H9 (cell line): Measurements from ENCODE around the gene C1orf122. TPM values are rescaled to one million over a fixed set of nuclear protein-coding genes. Genes with fewer than 3 reads are reported as not detected.

Experiments
- DNase-seq: peaks from one replicate; pipeline ENCODE4 v3.0.0-alpha.2; 2017
- H2AFZ ChIP-seq: one replicate; pipeline ENCODE4 v1.6.1; 2013; ENCODE audit warnings: mild to moderate bottlenecking, low read length, control low read depth, moderate library complexity
- H2AK5ac ChIP-seq: 2 replicates; pipeline ENCODE4 v1.6.1; 2013; ENCODE audit warnings: low read length, control low read depth, mixed read lengths; ENCODE audit not compliant: insufficient read length
- H2BK120ac ChIP-seq: one replicate; pipeline ENCODE4 v1.6.1; 2013; ENCODE audit warnings: low read depth, mild to moderate bottlenecking, low read length, control low read depth, inconsistent platforms; ENCODE audit not compliant: poor library complexity, severe bottlenecking
- H2BK12ac ChIP-seq: 2 replicates; pipeline ENCODE4 v1.6.1; 2013; ENCODE audit warnings: low read length, control low read depth, mixed read lengths, low read depth; ENCODE audit not compliant: insufficient read length
- H2BK15ac ChIP-seq: 2 replicates; pipeline ENCODE4 v1.6.1; 2013; ENCODE audit warnings: low read depth, low read length, control low read depth
- H2BK20ac ChIP-seq: one replicate; pipeline ENCODE4 v1.6.1; 2013; ENCODE audit warnings: low read depth, mild to moderate bottlenecking, low read length, control low read depth, inconsistent platforms; ENCODE audit not compliant: poor library complexity, severe bottlenecking
- H2BK5ac ChIP-seq: 2 replicates; pipeline ENCODE4 v1.6.1; 2013; ENCODE audit warnings: low read length, control low read depth, mixed read lengths; ENCODE audit not compliant: insufficient read length
- H3K14ac ChIP-seq: 2 replicates; pipeline ENCODE4 v1.6.1; 2013; ENCODE audit warnings: low read length, control low read depth; ENCODE audit not compliant: insufficient read depth
- H3K18ac ChIP-seq: 2 replicates; pipeline ENCODE4 v1.6.1; 2013; ENCODE audit warnings: low read depth, mild to moderate bottlenecking, mixed read lengths, low read length, control low read depth; ENCODE audit not compliant: insufficient read length
- H3K23ac ChIP-seq: 2 replicates; pipeline ENCODE4 v1.6.1; 2013; ENCODE audit warnings: low read length, control low read depth, mixed read lengths, low read depth; ENCODE audit not compliant: insufficient read length
- H3K23me2 ChIP-seq: 2 replicates; pipeline ENCODE4 v1.6.1; 2013; ENCODE audit warnings: low read depth, mild to moderate bottlenecking, mixed read lengths, low read length, control low read depth; ENCODE audit not compliant: insufficient read length, poor library complexity, severe bottlenecking
- H3K27ac ChIP-seq: 2 replicates; pipeline ENCODE4 v1.5.1; 2013; ENCODE audit warnings: low read length, control low read depth, mixed read lengths, low read depth; ENCODE audit not compliant: insufficient read length
- H3K27me3 ChIP-seq: 2 replicates; pipeline ENCODE4 v1.6.1; 2013; ENCODE audit warnings: low read length, control low read depth, inconsistent platforms; ENCODE audit not compliant: insufficient read depth
- H3K4ac ChIP-seq: 2 replicates; pipeline ENCODE4 v1.6.1; 2013; ENCODE audit warnings: low read depth, mild to moderate bottlenecking, control low read depth, inconsistent platforms, low read length, moderate library complexity
- H3K4me1 ChIP-seq: 2 replicates; pipeline ENCODE4 v1.6.1; 2013; ENCODE audit warnings: low read length, control low read depth, inconsistent platforms; ENCODE audit not compliant: insufficient read depth
- H3K4me2 ChIP-seq: 2 replicates; pipeline ENCODE4 v1.6.1; 2013; ENCODE audit warnings: low read length, control low read depth, mixed read lengths; ENCODE audit not compliant: insufficient read length, insufficient read depth
- H3K56ac ChIP-seq: 2 replicates; pipeline ENCODE4 v1.6.1; 2013; ENCODE audit warnings: low read depth, mild to moderate bottlenecking, mixed read lengths, low read length, control low read depth; ENCODE audit not compliant: insufficient read length
- H3K79me1 ChIP-seq: 2 replicates; pipeline ENCODE4 v1.6.1; 2013; ENCODE audit warnings: low read depth, mild to moderate bottlenecking, moderate library complexity, low read length, control low read depth, inconsistent platforms; ENCODE audit not compliant: insufficient read depth, poor library complexity, severe bottlenecking
- H3K79me2 ChIP-seq: 2 replicates; pipeline ENCODE4 v1.6.1; 2013; ENCODE audit warnings: low read length, control low read depth, inconsistent platforms; ENCODE audit not compliant: insufficient read depth
- H3K9ac ChIP-seq: 2 replicates; pipeline ENCODE4 v1.6.1; 2013; ENCODE audit warnings: low read length, control low read depth, mixed read lengths; ENCODE audit not compliant: insufficient read length; ENCODE audit errors: extremely low read depth
- H3K9me3 ChIP-seq: one replicate; pipeline ENCODE4 v1.6.1; 2013; ENCODE audit warnings: low read depth, low read length, inconsistent platforms; ENCODE audit not compliant: control insufficient read depth
- H3T11ph ChIP-seq: one replicate; pipeline ENCODE4 v1.6.1; 2013; ENCODE audit warnings: mild to moderate bottlenecking, low read length, control low read depth, inconsistent platforms
- H4K20me1 ChIP-seq: one replicate; pipeline ENCODE4 v1.6.1; 2013; ENCODE audit not compliant: control insufficient read depth, insufficient read length, insufficient read depth
- H4K5ac ChIP-seq: 2 replicates; pipeline ENCODE4 v1.6.1; 2013; ENCODE audit warnings: low read depth, mild to moderate bottlenecking, mixed read lengths, low read length, control low read depth; ENCODE audit not compliant: insufficient read length
- H4K8ac ChIP-seq: replicated peaks from 2 replicates; pipeline ENCODE4 v1.6.1; 2013; ENCODE audit warnings: low read length, control low read depth, mixed read lengths, low read depth; ENCODE audit not compliant: insufficient read length
- H4K91ac ChIP-seq: 2 replicates; pipeline ENCODE4 v1.6.1; 2013; ENCODE audit warnings: low read depth, mild to moderate bottlenecking, moderate library complexity, mixed read lengths, low read length, control low read depth; ENCODE audit not compliant: insufficient read length
- H3K27ac Mint-ChIP-seq, 3 experiments: 2 replicates in 2 of 3; 3 replicates in 1 of 3; pipeline ENCODE4 v1.8.0; 2020 to 2021; ENCODE audit warnings: mixed read lengths in 3 of 3, mild to moderate bottlenecking in 1 of 3, moderate library complexity in 1 of 3
- H3K27me3 Mint-ChIP-seq: 2 replicates; pipeline ENCODE4 v1.8.0; 2021; ENCODE audit warnings: low read depth, mild to moderate bottlenecking, moderate library complexity, mixed read lengths
- H3K36me3 Mint-ChIP-seq, 3 experiments: 2 replicates in 2 of 3; 3 replicates in 1 of 3; pipeline ENCODE4 v1.8.0; 2020 to 2021; ENCODE audit warnings: low read depth in 3 of 3, mixed read lengths in 3 of 3; ENCODE audit not compliant: insufficient read depth in 1 of 3
- H3K4me1 Mint-ChIP-seq, 2 experiments: 2 replicates each; pipeline ENCODE4 v1.8.0; 2020; ENCODE audit warnings: mixed read lengths in 2 of 2
- H3K4me3 Mint-ChIP-seq, 2 experiments: 2 replicates in 1 of 2; 3 replicates in 1 of 2; pipeline ENCODE4 v1.8.0; 2020 to 2021; ENCODE audit warnings: mild to moderate bottlenecking in 2 of 2, mixed read lengths in 2 of 2, moderate library complexity in 1 of 2
- H3K9me3 Mint-ChIP-seq, 2 experiments: 2 replicates in 1 of 2; 3 replicates in 1 of 2; pipeline ENCODE4 v1.8.0; 2020; ENCODE audit warnings: mild to moderate bottlenecking in 2 of 2, mixed read lengths in 2 of 2, moderate library complexity in 1 of 2
- WGBS: extraction: QIAGEN DNeasy Blood & Tissue Kit; methylation state at CpG from one replicate; pipeline ENCODE4 v1.1.7; 2013; ENCODE audit warnings: missing lambda C conversion rate, low lambda C conversion rate, mixed read lengths; ENCODE audit not compliant: insufficient read length; ENCODE audit errors: extremely low coverage; 5-methylcytosine and 5-hydroxymethylcytosine counted together
- total RNA-seq: library from RNA; stranded (reverse); gene quantifications from 2 replicates; pipeline ENCODE4 v1.2.1, GENCODE V29; 2021
- TF ChIP-seq, protein P1 (sequence below): fragments of 200-600 bp; sonication (generic); conservative IDR thresholded peaks from 3 replicates; pipeline ENCODE4 v1.8.0; 2021; ENCODE audit warnings: antibody characterized with exemption, mild to moderate bottlenecking

The C1orf122 gene
- total RNA-seq, 1 experiment from 2014 or later, result 59.3 TPM

DNA sequence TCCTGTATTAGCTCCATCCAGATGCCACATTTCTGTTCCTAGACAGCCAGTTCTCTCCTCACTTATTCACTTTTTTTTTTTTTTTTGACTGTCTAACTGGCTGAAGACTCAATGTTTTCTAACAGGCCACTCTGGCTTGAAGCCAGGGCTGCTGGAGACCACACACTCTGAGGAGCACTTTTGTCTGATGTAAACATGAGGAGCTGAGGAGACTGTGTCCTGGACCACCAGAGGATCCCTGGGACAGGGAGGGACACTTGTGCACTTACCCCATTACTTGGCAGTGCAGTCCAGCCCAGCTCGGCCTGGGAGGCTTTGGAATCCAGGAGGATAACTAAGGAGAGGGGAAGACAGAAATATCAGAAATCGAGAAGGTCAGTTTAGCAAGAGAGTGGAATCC is 45.1 kb upstream of the C1orf122 start:
- no peak overlapping the region for H3K14ac ChIP-seq
- H3K4me1 ChIP-seq, result peaks cover 4% of the 10 kb centered on the region; the same call in 1 of the 2 replicates
- H3K9me3 ChIP-seq, result no peaks in the 10 kb centered on the region
- no peak overlapping the region for H4K91ac ChIP-seq
- no peak overlapping the region for H2BK120ac ChIP-seq
- no peak overlapping the region for H3K18ac ChIP-seq
- no peak overlapping the region for H4K8ac ChIP-seq
- H2BK15ac ChIP-seq, result no peak overlapping the region
- H2BK20ac ChIP-seq, result no peak overlapping the region
- no peak overlapping the region for H4K5ac ChIP-seq
- no peaks in the 10 kb centered on the region for H3K36me3 Mint-ChIP-seq
- H2AK5ac ChIP-seq, result no peak overlapping the region
- no peaks in the 10 kb centered on the region for H3K79me1 ChIP-seq
- no peak overlapping the region for H3K4me2 ChIP-seq
- no peaks in the 10 kb centered on the region for H4K20me1 ChIP-seq
- H3K79me2 ChIP-seq, result no peaks in the 10 kb centered on the region
- TF ChIP-seq, protein P1, sequence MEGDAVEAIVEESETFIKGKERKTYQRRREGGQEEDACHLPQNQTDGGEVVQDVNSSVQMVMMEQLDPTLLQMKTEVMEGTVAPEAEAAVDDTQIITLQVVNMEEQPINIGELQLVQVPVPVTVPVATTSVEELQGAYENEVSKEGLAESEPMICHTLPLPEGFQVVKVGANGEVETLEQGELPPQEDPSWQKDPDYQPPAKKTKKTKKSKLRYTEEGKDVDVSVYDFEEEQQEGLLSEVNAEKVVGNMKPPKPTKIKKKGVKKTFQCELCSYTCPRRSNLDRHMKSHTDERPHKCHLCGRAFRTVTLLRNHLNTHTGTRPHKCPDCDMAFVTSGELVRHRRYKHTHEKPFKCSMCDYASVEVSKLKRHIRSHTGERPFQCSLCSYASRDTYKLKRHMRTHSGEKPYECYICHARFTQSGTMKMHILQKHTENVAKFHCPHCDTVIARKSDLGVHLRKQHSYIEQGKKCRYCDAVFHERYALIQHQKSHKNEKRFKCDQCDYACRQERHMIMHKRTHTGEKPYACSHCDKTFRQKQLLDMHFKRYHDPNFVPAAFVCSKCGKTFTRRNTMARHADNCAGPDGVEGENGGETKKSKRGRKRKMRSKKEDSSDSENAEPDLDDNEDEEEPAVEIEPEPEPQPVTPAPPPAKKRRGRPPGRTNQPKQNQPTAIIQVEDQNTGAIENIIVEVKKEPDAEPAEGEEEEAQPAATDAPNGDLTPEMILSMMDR, result no peak
- H3K27me3 Mint-ChIP-seq, result no peaks in the 10 kb centered on the region
- H3K56ac ChIP-seq, result no peak overlapping the region
- H3K23ac ChIP-seq, result no peak overlapping the region
- H3K4me3 Mint-ChIP-seq, result no peak overlapping the region
- peaks cover 26 to 30% of the 10 kb centered on the region in 2 experiments for H3K4me1 Mint-ChIP-seq
- no peak overlapping the region for H3K4ac ChIP-seq
- H2BK5ac ChIP-seq, result no peak overlapping the region
- peaks cover 19% of the 10 kb centered on the region for H3K23me2 ChIP-seq
- no CpG with 5 or more reads among the region's 2 CpGs for WGBS
- no peak overlapping the region for H3K9ac ChIP-seq
- H2BK12ac ChIP-seq, result no peak overlapping the region
- no peaks in the 10 kb centered on the region; a peak in 1 of 5 replicates for H3K9me3 Mint-ChIP-seq
- no peak for DNase-seq
- H3K27ac ChIP-seq, result no peak overlapping the region
- H3K27me3 ChIP-seq, result peaks cover 31% of the 10 kb centered on the region
- H2AFZ ChIP-seq, result no peak overlapping the region
- no peak overlapping the region for H3T11ph ChIP-seq
- no peak overlapping the region for H3K27ac Mint-ChIP-seq
